Kidney epithelial cell (primary cell): ENCODE results near the gene AIPL1. TPM values are rescaled to one million over a fixed set of nuclear protein-coding genes. Genes with fewer than 3 reads are reported as not detected.
"Not testable (repeated sequence)": the region's sequence is repeated elsewhere in the genome, so short reads cannot be mapped to it uniquely, and the experiment has no call there.

ENCODE experiments used
- DNase-seq: peaks from one replicate; pipeline ENCODE4 v3.0.0-alpha.2; 2010; ENCODE audit warnings: low read depth
- H3K27me3 ChIP-seq: 2 replicates; pipeline ENCODE4 v1.6.0; 2011; ENCODE audit warnings: low read length; ENCODE audit not compliant: control insufficient read depth, insufficient read depth
- H3K36me3 ChIP-seq: 2 replicates; pipeline ENCODE4 v1.5.1; 2011; ENCODE audit warnings: low read length; ENCODE audit not compliant: control insufficient read depth, insufficient read depth
- H3K4me3 ChIP-seq: 2 replicates; pipeline ENCODE4 v1.5.1; 2011; ENCODE audit warnings: low read depth, mild to moderate bottlenecking, control low read depth, low read length
- total RNA-seq: library from RNA; depleted of rRNA; stranded (reverse); fragments of >200 nt; gene quantifications from 2 replicates; pipeline ENCODE4 v1.2.3, GENCODE V29; 2015
- TF ChIP-seq, protein P1 (sequence below): IDR thresholded peaks from 2 replicates; pipeline ENCODE4 v1.5.1; 2011; ENCODE audit warnings: mild to moderate bottlenecking, moderate library complexity, low read length, control low read depth, inconsistent platforms; ENCODE audit not compliant: insufficient read depth, poor library complexity, severe bottlenecking

AIPL1 gene, protein sequence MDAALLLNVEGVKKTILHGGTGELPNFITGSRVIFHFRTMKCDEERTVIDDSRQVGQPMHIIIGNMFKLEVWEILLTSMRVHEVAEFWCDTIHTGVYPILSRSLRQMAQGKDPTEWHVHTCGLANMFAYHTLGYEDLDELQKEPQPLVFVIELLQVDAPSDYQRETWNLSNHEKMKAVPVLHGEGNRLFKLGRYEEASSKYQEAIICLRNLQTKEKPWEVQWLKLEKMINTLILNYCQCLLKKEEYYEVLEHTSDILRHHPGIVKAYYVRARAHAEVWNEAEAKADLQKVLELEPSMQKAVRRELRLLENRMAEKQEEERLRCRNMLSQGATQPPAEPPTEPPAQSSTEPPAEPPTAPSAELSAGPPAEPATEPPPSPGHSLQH
- total RNA-seq: not detected in 2 replicates

DNA sequence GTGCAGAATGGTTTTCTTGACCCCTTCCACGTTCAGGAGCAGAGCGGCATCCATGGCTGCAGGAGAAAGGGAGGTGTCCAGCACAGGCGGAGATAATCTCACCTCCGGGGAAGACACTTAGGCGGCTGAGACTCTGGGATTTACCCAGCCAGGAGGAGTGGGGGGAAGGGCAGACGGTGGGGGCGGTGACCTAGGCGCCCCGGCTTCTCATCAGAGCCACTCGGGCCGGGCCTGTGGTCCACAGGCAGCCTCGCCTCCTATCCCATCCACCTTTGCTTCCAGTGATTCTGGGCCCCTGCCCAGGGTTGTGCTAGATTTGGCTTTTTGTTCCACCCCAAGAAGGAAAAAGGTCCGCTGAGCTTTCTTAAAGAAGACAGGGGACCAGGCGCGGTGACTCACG, at the start of gene AIPL1:
AIPL1 (minus strand) TSS at position 71 of the 400 bp plus-strand sequence; CDS start at position 54, 17 bp downstream.
- Histone ChIP-seq H3K27me3 (peaks cover 8% of the 10 kb centered on the region), H3K36me3 (no peaks in the 10 kb centered on the region), H3K4me3 (no peak within 1 kb of the TSS)
- TF ChIP-seq, protein P1, sequence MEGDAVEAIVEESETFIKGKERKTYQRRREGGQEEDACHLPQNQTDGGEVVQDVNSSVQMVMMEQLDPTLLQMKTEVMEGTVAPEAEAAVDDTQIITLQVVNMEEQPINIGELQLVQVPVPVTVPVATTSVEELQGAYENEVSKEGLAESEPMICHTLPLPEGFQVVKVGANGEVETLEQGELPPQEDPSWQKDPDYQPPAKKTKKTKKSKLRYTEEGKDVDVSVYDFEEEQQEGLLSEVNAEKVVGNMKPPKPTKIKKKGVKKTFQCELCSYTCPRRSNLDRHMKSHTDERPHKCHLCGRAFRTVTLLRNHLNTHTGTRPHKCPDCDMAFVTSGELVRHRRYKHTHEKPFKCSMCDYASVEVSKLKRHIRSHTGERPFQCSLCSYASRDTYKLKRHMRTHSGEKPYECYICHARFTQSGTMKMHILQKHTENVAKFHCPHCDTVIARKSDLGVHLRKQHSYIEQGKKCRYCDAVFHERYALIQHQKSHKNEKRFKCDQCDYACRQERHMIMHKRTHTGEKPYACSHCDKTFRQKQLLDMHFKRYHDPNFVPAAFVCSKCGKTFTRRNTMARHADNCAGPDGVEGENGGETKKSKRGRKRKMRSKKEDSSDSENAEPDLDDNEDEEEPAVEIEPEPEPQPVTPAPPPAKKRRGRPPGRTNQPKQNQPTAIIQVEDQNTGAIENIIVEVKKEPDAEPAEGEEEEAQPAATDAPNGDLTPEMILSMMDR: no peak
- DNase-seq: no peak

DNA sequence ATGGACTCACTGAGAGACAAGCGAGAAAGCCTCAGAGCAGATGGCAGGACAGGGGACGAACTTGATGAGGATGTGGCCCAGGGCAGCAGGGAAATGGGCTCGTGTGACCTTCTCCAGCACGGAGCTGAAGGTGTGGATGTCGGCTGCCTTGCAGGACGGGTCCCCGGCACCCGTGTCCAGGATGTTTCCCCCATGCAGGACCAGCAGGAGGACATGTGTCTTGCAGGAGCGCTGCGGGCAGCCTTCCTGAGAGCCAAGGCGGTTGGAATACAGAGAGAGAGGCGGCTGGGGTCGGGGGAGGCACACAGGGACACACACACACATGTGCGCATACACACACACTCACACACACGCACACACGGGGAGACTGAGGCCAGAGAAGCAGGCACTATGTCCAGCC, 48.6 kb upstream of the AIPL1 start:
- H3K27me3 ChIP-seq: peaks cover 6% of the 10 kb centered on the region
- H3K36me3 ChIP-seq: no peaks in the 10 kb centered on the region
- DNase-seq: no peak
- no peak overlapping the region for H3K4me3 ChIP-seq
- TF ChIP-seq, protein P1: no peak

DNA sequence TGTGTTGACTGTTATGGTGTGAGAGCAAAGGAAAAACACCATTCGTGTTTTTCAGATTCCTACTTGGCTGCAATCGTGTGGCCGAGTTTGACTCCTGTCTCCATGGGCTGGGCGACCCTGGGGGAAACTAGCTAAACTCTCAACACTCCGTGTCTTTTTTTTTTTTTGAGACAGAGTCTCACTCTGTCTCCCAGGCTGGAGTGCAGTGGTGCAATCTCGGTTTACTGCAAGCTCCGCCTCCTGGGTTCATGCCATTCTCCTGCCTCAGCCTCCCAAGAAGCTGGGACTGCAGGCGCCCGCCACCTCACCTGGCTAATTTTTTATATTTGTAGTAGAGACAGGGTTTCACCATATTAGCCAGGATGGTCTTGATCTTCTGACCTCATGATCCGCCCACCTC, 47.9 kb upstream of the AIPL1 start:
- not testable (repeated sequence) for DNase-seq, H3K36me3 ChIP-seq, H3K27me3 ChIP-seq, H3K4me3 ChIP-seq

DNA sequence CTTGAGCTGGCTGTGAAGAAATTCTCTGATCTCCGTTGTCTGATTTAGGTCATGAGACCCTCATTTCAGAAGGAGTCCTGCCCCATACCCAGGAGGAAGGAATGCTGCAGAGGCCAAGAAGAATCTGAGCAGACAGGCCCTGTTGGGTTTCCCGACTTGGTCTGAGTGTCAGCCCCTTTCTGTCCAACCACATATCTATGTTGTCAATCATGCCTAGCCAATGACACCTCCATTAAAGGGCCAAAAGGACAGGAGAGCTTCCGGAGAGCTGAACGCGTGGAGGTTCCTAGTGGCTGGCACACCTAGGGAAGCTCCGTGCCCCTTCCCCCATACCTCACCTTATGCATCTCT, 47.2 kb upstream of the AIPL1 start:
- peaks cover 6% of the 10 kb centered on the region for H3K27me3 ChIP-seq
- no peaks in the 10 kb centered on the region for H3K36me3 ChIP-seq
- TF ChIP-seq, protein P1: no peak
- no peak for DNase-seq
- H3K4me3 ChIP-seq: no peak overlapping the region

DNA sequence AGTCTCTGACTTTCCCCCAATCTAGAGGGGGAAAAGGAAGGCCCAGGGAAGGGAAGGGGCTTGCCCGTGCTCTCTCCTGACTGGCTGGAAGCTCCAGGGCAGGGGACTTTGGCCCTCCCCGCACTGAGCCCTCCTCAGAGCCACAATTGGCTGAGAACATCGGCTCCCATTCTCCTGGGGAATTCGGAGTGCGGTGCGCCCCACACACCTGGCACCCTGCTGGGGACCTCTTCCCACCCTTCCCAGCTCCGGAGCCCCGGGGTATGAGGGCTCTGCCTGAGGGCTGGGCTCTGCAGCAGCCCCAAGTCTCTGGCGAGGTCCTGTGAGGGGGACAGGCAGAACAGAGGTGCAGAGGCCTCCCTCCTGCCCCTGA, 45.4 kb upstream of the AIPL1 start:
- DNase-seq: no peak
- no peaks in the 10 kb centered on the region for H3K36me3 ChIP-seq
- H3K4me3 ChIP-seq: no peak overlapping the region
- TF ChIP-seq, protein P1: no peak
- peaks cover 6% of the 10 kb centered on the region for H3K27me3 ChIP-seq

DNA sequence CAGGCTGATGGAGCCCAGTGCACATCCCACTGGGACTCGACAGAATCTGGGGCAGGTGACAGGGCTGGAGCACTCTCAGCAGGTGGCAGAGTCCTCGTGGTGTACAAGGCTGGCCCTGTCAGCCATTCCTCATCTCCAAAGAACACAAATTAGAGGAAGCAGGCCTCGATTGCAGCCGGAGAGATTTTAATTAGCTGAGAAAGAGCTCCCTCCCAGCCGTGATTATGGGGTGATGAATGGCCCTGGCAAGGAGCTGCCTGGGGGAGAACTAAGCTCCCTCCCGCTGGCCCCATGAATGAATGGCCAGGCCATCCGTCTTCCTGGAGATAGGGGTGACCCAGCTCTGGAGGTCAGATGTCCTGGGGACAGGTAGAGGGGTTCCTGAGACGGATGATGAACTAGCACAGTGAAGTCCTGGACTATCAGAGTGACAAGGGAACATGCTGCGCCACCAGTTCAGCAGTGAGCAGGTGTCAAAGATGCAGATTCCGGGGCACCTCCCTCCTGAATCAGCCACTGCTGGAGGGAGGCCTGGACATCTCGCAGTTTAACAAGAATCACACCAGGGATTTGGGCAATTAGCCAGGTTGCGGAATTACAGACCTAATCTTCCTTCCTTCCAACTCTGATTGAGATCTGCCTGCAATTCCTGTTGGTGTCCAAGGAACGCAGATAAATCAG, 44.8 kb upstream of the AIPL1 start:
- DNase-seq: no peak
- TF ChIP-seq, protein P1: no peak
- Histone ChIP-seq H3K4me3 (no peak overlapping the region), H3K27me3 (peaks cover 6% of the 10 kb centered on the region), H3K36me3 (no peaks in the 10 kb centered on the region)
